ENCODE results near the gene CD226. TPM values are rescaled to one million over a fixed set of nuclear protein-coding genes. Genes with fewer than 3 reads are reported as not detected.
"Not testable (repeated sequence)": the region's sequence is repeated elsewhere in the genome, so short reads cannot be mapped to it uniquely, and the experiment has no call there.

CD226 gene
- total RNA-seq, 1 experiment from 2014 or later = 3.4 TPM

DNA sequence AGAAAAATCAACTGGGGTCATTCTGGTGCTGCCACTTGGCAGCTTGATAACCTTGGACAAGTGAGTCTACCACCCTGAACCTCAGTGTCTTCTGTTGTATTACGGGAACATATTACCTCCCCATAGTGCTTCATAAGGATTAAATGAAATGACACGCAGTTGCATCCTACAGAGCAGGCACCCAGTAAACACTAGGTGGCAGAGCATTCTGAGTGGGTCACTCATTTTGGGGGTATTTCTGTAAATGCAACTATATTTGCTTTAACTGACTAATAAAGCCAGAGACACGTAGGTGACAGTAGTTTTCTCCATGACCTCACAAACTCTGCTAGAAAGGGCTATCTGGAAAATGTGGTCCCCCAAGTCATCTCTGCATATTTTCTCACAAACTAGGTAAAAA lies 4.7 kb downstream of the CD226 start:
- BruUV-seq (replicated peaks) = no TSS peak
- Mint-ChIP-seq H3K27me3 (ENCODE audit: insufficient read depth, unreplicated experiment) (no peaks in the 10 kb centered on the region), H3K4me3 (ENCODE audit: unreplicated experiment) (no peak overlapping the region), H3K27ac (ENCODE audit: low read depth, unreplicated experiment) (no peak overlapping the region), H3K36me3 (ENCODE audit: insufficient read depth, unreplicated experiment) (peaks cover 22% of the 10 kb centered on the region), H3K4me1 (ENCODE audit: insufficient read depth, unreplicated experiment) (no peaks in the 10 kb centered on the region), H3K9me3 (ENCODE audit: unreplicated experiment) (peaks cover 7% of the 10 kb centered on the region)
- no peak for DNase-seq (ENCODE audit: unreplicated experiment)
- TF ChIP-seq CTCF (IDR thresholded peaks at IDR 0.05; ENCODE audit: unreplicated experiment) = no peak
- POLR2A ChIA-PET = no interaction called here
- CTCF ChIA-PET = interaction anchor here (0.7 kb wide), 1 partner anchor 133 kb away, joined by 3 read pairs; no protein-coding TSS in a partner anchor
- intact Hi-C loops (cut with micrococcal nuclease) = no loop called here

- H3K4me3 Mint-ChIP-seq (ENCODE audit: unreplicated experiment) = no peak overlapping the region
- H3K27ac Mint-ChIP-seq (ENCODE audit: low read depth, unreplicated experiment) = no peak overlapping the region
- peaks cover 10% of the 10 kb centered on the region for H3K36me3 Mint-ChIP-seq (ENCODE audit: insufficient read depth, unreplicated experiment)
- TF ChIP-seq CTCF (IDR thresholded peaks at IDR 0.05; ENCODE audit: unreplicated experiment) = no peak
- POLR2A ChIA-PET = no interaction called here
- CTCF ChIA-PET = interaction anchor here (0.6 kb wide), 1 partner anchor 53 kb away, joined by 3 read pairs; no protein-coding TSS in a partner anchor
- H3K27me3 Mint-ChIP-seq (ENCODE audit: insufficient read depth, unreplicated experiment) = no peaks in the 10 kb centered on the region
- no TSS peak for BruUV-seq (replicated peaks)
- DNase-seq (ENCODE audit: unreplicated experiment) = no peak
- intact Hi-C loops (cut with micrococcal nuclease) = no loop called here
- no peaks in the 10 kb centered on the region for H3K4me1 Mint-ChIP-seq (ENCODE audit: insufficient read depth, unreplicated experiment)
- H3K9me3 Mint-ChIP-seq (ENCODE audit: unreplicated experiment) = peaks cover 7% of the 10 kb centered on the region
These were observed 6.5 kb downstream of the CD226 start for GRCh38 chr18:69941183-69941582.

DNA sequence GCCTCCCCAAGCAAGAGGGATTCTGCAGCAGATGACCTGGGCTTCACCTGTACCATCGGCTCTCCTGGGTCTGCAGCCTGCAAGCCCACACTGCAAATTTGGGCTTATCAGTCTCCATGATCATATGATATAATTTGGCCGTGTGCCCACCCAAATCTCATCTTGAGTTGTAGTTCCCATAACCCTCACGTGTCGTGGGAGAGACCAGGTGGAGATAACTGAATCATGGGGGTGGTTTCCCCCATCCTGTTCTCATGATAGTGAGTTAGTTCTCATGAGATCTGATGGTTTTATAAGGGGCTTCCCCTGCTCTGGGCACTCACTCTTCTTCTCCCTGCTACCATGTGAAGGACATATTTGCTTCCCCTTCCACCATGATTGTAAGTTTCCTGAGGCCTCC lies 7.9 kb downstream of the CD226 start:
- intact Hi-C loops (cut with micrococcal nuclease); H3K27me3 Mint-ChIP-seq (ENCODE audit: insufficient read depth, unreplicated experiment); DNase-seq (ENCODE audit: unreplicated experiment); H3K9me3 Mint-ChIP-seq (ENCODE audit: unreplicated experiment); H3K4me1 Mint-ChIP-seq (ENCODE audit: insufficient read depth, unreplicated experiment); BruUV-seq (replicated peaks); H3K27ac Mint-ChIP-seq (ENCODE audit: low read depth, unreplicated experiment); H3K4me3 Mint-ChIP-seq (ENCODE audit: unreplicated experiment); POLR2A ChIA-PET; H3K36me3 Mint-ChIP-seq (ENCODE audit: insufficient read depth, unreplicated experiment); CTCF ChIA-PET: not testable (repeated sequence)

GRCh38 chr18:69936191-69936558 lies 11.5 kb downstream of the CD226 start:
- intact Hi-C loops (cut with micrococcal nuclease) = no loop called here

More at GRCh38 chr18:69936191-69936558, 11.5 kb downstream of the CD226 start:
- no TSS peak for BruUV-seq (replicated peaks)
- Mint-ChIP-seq H3K36me3 (ENCODE audit: insufficient read depth, unreplicated experiment) (peaks cover 4% of the 10 kb centered on the region), H3K4me3 (ENCODE audit: unreplicated experiment) (no peak overlapping the region), H3K4me1 (ENCODE audit: insufficient read depth, unreplicated experiment) (no peaks in the 10 kb centered on the region), H3K9me3 (ENCODE audit: unreplicated experiment) (no peaks in the 10 kb centered on the region), H3K27ac (ENCODE audit: low read depth, unreplicated experiment) (no peak overlapping the region), H3K27me3 (ENCODE audit: insufficient read depth, unreplicated experiment) (no peaks in the 10 kb centered on the region)
- CTCF ChIA-PET = no interaction called here
- POLR2A ChIA-PET = no interaction called here
- DNase-seq (ENCODE audit: unreplicated experiment) = no peak
- TF ChIP-seq CTCF (IDR thresholded peaks at IDR 0.05; ENCODE audit: unreplicated experiment) = no peak
